Smooth muscle cell (in vitro differentiated cells): ENCODE measurements around the gene CD200R1L. TPM values are rescaled to one million over a fixed set of nuclear protein-coding genes. Genes with fewer than 3 reads are reported as not detected.

Source experiments
- DNase-seq: peaks from one replicate; lab custom pipeline; 2025; ENCODE audit not compliant: unreplicated experiment; lab: John Stamatoyannopoulos, UW
- H2AFZ ChIP-seq: fragments of 200-600 bp; sonication (generic); 2 replicates; pipeline ENCODE4 v1.6.0; 2016; ENCODE audit warnings: antibody characterized with exemption, low read depth, mild to moderate bottlenecking
- H3F3A ChIP-seq: fragments of 200-600 bp; sonication (generic); 2 replicates; pipeline ENCODE4 v1.6.0; 2017; ENCODE audit warnings: antibody characterized with exemption, low read depth
- H3K27ac ChIP-seq: fragments of 200-600 bp; sonication (generic); 2 replicates; pipeline ENCODE4 v1.5.1; 2016; ENCODE audit warnings: low read depth, mild to moderate bottlenecking
- H3K27me3 ChIP-seq: fragments of 200-600 bp; sonication (generic); 2 replicates; pipeline ENCODE4 v1.6.1; 2016; ENCODE audit warnings: low read depth, mild to moderate bottlenecking
- H3K36me3 ChIP-seq: fragments of 200-600 bp; sonication (generic); 2 replicates; pipeline ENCODE4 v1.5.1; 2016; ENCODE audit warnings: low read depth
- H3K4me1 ChIP-seq: fragments of 200-600 bp; sonication (generic); 2 replicates; pipeline ENCODE4 v1.5.1; 2016; ENCODE audit warnings: low read depth
- H3K4me2 ChIP-seq: fragments of 200-600 bp; sonication (generic); 2 replicates; pipeline ENCODE4 v1.6.0; 2016; ENCODE audit warnings: mild to moderate bottlenecking
- H3K4me3 ChIP-seq: fragments of 200-600 bp; sonication (generic); 2 replicates; pipeline ENCODE4 v1.5.1; 2016; ENCODE audit warnings: mild to moderate bottlenecking
- H3K79me2 ChIP-seq: fragments of 200-600 bp; sonication (generic); 2 replicates; pipeline ENCODE4 v1.6.0; 2016; ENCODE audit warnings: low read depth, mild to moderate bottlenecking
- H3K9ac ChIP-seq: fragments of 200-600 bp; sonication (generic); 2 replicates; pipeline ENCODE4 v1.6.0; 2016; ENCODE audit warnings: low read depth
- H3K9me3 ChIP-seq: fragments of 200-600 bp; sonication (generic); replicated peaks from 2 replicates; pipeline ENCODE4 v1.5.1; 2016; ENCODE audit warnings: low read depth
- H4K20me1 ChIP-seq: fragments of 200-600 bp; sonication (generic); 2 replicates; pipeline ENCODE4 v1.6.0; 2016; ENCODE audit warnings: low read depth
- WGBS: methylation state at CpG from one replicate; pipeline ENCODE4 v1.1.7; 2016; ENCODE audit warnings: low lambda C conversion rate; 5-methylcytosine and 5-hydroxymethylcytosine counted together
- polyA plus RNA-seq: library from polyadenylated mRNA; unstranded; fragments of >200 nt; fragmentation: Nextera tagmentation; extraction: Ambion mirVana; gene quantifications from 2 replicates; pipeline ENCODE4 v1.2.1, GENCODE V29; 2016
- total RNA-seq: library from RNA; depleted of rRNA; stranded (reverse); fragments of >200 nt; gene quantifications from 2 replicates; pipeline ENCODE4 v1.2.3, GENCODE V29; 2014
- TF ChIP-seq, protein P1 (sequence below): fragments of 200-600 bp; sonication (generic); IDR thresholded peaks from 2 replicates; pipeline ENCODE4 v1.5.1; 2017; ENCODE audit warnings: borderline replicate concordance, mild to moderate bottlenecking, antibody characterized with exemption; ENCODE audit not compliant: insufficient read depth, poor library complexity, severe bottlenecking

Gene CD200R1L
- total and polyA plus RNA-seq, 2 experiments from 2014 or later, result not detected

DNA sequence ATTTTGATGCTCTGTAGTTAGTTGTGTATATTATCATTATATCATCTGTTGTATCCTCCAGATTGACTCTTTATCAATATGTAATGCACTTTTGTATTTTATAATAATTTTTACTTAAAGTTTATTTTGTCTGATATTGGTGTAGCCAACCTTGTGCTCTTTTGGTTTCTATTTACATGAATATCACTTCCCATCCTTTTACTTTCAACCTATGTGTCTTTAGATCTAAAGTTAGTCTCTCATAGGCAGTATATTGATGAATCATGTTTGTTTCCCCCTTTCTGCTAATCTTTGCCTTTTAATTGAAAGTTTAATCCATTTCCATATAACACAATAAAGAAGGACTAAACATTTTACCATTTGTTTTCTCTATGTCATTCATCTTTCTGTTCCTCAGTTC is 28.1 kb upstream of the CD200R1L start:
- Histone ChIP-seq H3K9ac (no peak overlapping the region), H3K4me2 (no peak overlapping the region), H3K36me3 (peaks cover under 1% of the 10 kb centered on the region), H3K79me2 (no peaks in the 10 kb centered on the region), H3K4me3 (no peak overlapping the region), H3K4me1 (no peaks in the 10 kb centered on the region), H2AFZ (no peak overlapping the region), H3F3A (no peaks in the 10 kb centered on the region), H3K27me3 (no peaks in the 10 kb centered on the region), H3K9me3 (no peaks in the 10 kb centered on the region), H3K27ac (no peak overlapping the region), H4K20me1 (no peaks in the 10 kb centered on the region)
- DNase-seq, result no peak
- TF ChIP-seq, protein P1, sequence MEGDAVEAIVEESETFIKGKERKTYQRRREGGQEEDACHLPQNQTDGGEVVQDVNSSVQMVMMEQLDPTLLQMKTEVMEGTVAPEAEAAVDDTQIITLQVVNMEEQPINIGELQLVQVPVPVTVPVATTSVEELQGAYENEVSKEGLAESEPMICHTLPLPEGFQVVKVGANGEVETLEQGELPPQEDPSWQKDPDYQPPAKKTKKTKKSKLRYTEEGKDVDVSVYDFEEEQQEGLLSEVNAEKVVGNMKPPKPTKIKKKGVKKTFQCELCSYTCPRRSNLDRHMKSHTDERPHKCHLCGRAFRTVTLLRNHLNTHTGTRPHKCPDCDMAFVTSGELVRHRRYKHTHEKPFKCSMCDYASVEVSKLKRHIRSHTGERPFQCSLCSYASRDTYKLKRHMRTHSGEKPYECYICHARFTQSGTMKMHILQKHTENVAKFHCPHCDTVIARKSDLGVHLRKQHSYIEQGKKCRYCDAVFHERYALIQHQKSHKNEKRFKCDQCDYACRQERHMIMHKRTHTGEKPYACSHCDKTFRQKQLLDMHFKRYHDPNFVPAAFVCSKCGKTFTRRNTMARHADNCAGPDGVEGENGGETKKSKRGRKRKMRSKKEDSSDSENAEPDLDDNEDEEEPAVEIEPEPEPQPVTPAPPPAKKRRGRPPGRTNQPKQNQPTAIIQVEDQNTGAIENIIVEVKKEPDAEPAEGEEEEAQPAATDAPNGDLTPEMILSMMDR, result no peak

- Histone ChIP-seq H2AFZ (no peak overlapping the region), H3K79me2 (no peaks in the 10 kb centered on the region), H3K36me3 (peaks cover 3% of the 10 kb centered on the region), H3K9me3 (peaks cover 4% of the 10 kb centered on the region), H3K4me3 (no peak overlapping the region), H3K27ac (no peak overlapping the region), H4K20me1 (no peaks in the 10 kb centered on the region), H3K9ac (no peak overlapping the region), H3K4me1 (no peaks in the 10 kb centered on the region), H3K27me3 (no peaks in the 10 kb centered on the region), H3F3A (no peaks in the 10 kb centered on the region), H3K4me2 (no peak overlapping the region)
- WGBS, result 94% methylated on average over 2 of the region's 2 CpGs
- TF ChIP-seq, protein P1, result no peak
- DNase-seq, result no peak
These were observed 27.0 kb upstream of the CD200R1L start for GRCh38 chr3:112873632-112874031.

DNA sequence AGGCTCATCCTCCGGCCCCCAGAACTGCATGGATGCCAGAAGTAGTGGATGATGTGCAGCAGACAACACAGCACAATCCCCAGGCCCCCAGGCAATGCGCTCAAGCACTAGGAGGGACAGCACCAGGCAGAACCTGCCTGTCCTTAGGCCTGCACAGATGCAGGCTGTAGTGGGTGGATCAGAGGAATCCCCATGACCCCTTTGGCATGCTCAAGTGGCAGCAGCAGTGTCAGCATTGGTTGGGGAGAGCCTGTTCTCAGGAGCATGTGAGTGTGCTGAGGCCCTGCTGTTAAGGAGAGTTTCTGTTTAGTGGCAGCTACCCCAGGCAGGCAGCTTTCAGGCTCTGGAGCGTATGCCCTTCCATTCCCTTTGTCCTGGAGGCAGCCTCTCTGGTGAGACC is 25.1 kb upstream of the CD200R1L start:
- TF ChIP-seq, protein P1, result no peak
- Histone ChIP-seq H3K4me1 (no peaks in the 10 kb centered on the region), H3K27ac (no peak overlapping the region), H3F3A (no peaks in the 10 kb centered on the region), H3K4me3 (no peak overlapping the region), H3K27me3 (no peaks in the 10 kb centered on the region), H3K9ac (no peak overlapping the region), H3K79me2 (no peaks in the 10 kb centered on the region), H3K36me3 (peaks cover 3% of the 10 kb centered on the region), H3K9me3 (peaks cover 9% of the 10 kb centered on the region), H3K4me2 (no peak overlapping the region), H2AFZ (no peak overlapping the region), H4K20me1 (no peaks in the 10 kb centered on the region)
- 97% methylated on average over 3 of the region's 3 CpGs for WGBS
- no peak for DNase-seq

- no peaks in the 10 kb centered on the region for H3F3A ChIP-seq
- H3K4me3 ChIP-seq, result no peak overlapping the region
- no peak overlapping the region for H3K9ac ChIP-seq
- H3K27ac ChIP-seq, result no peak overlapping the region
- TF ChIP-seq, protein P1, result no peak
- no peaks in the 10 kb centered on the region for H3K27me3 ChIP-seq
- H3K36me3 ChIP-seq, result peaks cover 3% of the 10 kb centered on the region
- H2AFZ ChIP-seq, result no peak overlapping the region
- no peaks in the 10 kb centered on the region for H3K79me2 ChIP-seq
- DNase-seq, result no peak
- WGBS, result 90% methylated on average over 2 of the region's 2 CpGs
- peaks cover 9% of the 10 kb centered on the region for H3K9me3 ChIP-seq
- no peaks in the 10 kb centered on the region for H3K4me1 ChIP-seq
- no peak overlapping the region for H3K4me2 ChIP-seq
- no peaks in the 10 kb centered on the region for H4K20me1 ChIP-seq
These were observed 19.1 kb upstream of the CD200R1L start for GRCh38 chr3:112865757-112866156.
